IPS-NIHi11 (cell line): Measurements from ENCODE around the gene MAP1S.

Experiments
- DNase-seq: peaks from one replicate; pipeline ENCODE4 v3.0.0; 2012; ENCODE audit warnings: mixed read lengths, low spot score

MAP1S gene

GRCh38 chr19:17739121-17739875 is 20.0 kb downstream of the MAP1S start:
- peak; percentile 44 for DNase-seq

GRCh38 chr19:17741456-17741855 is 22.2 kb downstream of the MAP1S start:
- DNase-seq = no peak

DNA sequence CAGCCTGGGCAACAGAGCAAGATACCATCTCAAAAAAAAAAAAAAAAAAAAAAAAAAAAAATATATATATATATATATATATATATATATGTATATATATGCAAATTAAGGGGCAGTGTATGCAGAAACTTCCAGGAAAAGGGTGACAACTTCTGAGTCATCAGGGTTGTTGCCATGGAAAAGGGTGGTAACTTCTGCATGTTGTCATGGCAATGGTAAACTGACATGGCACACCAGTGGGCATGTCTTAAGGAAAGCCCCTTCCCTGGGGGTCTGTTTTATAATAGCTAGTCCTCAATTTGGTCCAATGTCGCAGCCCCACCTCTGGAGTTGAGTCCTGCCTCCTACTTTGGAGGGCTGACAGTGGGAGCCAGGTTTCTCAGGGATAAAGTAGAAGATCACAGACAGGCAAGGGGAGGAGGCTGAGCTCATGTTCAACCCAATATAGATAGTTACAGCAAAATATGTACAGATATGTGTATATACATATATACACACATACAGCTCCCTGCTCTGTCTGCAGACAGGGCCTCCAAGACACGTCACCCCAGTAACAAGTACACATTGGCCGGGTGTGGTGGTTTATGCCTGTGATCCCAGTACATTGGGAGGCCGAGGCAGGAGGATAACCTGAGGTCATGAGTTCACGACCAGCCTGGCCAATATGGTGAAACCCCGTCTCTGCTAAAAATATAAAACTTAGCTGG is 24.7 kb downstream of the MAP1S start:
- no peak for DNase-seq

DNA sequence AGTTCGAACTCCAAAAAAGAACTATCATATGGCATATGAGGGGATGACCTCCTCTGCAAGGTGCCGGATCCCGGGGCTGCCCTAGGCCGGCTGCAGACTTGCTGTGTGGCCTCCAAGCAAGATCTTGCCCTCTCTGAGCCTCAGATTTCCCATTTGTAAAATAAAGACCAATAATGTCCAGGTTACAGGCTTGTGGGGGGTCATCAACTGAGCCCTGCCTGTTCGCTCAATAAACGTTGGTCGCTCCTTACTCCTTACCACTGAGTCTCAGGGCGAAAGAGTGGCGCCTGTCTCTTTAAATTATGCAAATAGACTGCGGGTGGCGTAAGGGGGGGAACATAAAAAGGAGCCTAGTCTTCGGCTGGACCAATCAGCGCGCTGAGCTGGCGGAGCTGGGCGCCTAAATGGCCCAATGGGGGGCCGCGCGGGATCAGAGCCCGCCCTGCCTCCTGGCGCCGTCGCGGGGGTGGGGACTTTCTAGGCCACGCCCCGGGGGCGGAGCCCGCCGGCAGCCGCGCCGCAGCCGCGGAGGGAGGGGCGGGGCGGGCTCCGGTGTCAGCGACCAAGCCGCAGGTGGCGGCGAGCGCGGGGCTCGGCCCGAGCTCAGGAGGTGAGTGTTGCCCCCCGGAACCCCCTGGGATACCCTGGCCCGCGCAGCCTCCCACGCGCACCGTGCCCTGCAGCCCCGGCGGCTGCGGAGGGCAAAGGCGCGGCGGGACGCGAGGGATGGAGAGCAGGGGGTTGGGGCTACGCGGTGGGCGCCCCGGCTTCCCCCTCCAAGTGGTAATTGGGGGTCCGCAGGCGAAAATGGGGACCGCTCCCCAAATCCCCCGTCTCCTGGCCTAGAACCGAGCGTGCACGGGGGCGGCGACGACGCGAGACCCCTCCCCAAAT is 28.2 kb downstream of the MAP1S start:
- DNase-seq = peak; percentile 99

GRCh38 chr19:17748884-17749638 is 29.8 kb downstream of the MAP1S start:
- no peak for DNase-seq

DNA sequence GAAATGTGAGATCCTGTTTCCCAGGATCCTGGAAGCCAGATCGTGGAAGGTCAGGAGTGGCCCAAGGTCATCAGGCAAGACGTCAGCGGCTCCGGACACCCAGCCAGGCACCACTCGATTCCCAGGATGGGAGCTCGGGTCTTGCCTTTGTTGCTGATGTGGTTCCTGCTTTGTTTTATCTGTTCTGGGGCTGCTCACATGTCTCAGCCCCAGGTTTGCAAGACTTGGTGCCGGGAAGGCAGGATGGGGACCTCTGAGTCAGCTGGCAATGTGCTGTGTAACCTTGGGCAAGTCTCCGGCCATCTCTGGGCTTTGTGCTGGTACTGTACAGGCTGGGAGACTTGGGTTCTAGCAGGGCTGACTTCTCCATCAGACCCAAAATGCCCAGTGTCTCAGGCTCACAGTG is 30.6 kb downstream of the MAP1S start:
- no peak for DNase-seq

- no peak for DNase-seq
Observed at GRCh38 chr19:17751103-17751911, 32.0 kb downstream of the MAP1S start, which contains the start of gene FCHO1. Gene FCHO1 (plus strand): TSS chr19:17751477. CDS start chr19:17755165, 3,688 bp downstream.

DNA sequence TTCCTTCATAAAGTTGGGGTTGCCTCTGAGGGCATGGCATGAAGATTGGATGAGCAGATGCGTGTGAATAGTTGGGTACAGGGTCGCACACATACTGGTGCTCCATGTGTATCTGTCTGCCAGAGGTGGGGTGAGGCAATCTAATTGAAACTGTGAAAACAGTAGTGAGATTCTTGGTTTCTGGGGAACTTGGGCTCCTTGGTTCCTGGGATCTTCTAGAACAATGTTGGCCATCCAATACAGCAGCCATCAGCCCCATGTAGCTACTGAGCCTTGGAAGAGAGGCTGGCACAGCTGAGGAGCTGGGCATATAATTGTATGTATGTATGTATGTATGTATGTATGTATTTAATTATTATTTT is 32.6 kb downstream of the MAP1S start:
- no peak for DNase-seq

- no peak for DNase-seq
Observed at GRCh38 chr19:17752865-17753639, 33.8 kb downstream of the MAP1S start.

- DNase-seq = no peak
Observed at GRCh38 chr19:17753976-17754375, 34.7 kb downstream of the MAP1S start.

GRCh38 chr19:17754634-17755442 is 35.6 kb downstream of the MAP1S start:
- DNase-seq = no peak

DNA sequence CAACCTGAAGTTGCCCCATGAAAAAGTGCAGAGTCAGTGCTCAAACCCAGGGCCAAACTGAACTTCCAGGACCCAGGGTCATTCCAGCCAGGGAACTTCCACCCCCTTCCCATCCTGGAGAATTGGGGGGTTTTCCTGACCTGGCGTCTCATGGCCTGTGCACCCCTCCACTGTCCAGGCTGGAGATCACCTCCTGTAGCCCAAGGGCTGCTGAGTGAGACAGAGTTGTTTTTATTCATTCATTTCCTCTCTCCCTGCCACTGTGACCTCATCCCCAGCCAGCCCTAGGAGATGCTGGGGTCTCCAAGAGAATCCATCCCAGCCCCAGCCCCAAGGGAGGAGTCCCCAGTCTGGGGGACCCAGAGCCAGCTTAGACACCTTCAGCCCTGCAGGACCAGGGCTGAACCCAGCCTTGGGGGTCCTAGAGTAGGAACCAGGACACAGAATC is 36.2 kb downstream of the MAP1S start:
- no peak for DNase-seq

DNA sequence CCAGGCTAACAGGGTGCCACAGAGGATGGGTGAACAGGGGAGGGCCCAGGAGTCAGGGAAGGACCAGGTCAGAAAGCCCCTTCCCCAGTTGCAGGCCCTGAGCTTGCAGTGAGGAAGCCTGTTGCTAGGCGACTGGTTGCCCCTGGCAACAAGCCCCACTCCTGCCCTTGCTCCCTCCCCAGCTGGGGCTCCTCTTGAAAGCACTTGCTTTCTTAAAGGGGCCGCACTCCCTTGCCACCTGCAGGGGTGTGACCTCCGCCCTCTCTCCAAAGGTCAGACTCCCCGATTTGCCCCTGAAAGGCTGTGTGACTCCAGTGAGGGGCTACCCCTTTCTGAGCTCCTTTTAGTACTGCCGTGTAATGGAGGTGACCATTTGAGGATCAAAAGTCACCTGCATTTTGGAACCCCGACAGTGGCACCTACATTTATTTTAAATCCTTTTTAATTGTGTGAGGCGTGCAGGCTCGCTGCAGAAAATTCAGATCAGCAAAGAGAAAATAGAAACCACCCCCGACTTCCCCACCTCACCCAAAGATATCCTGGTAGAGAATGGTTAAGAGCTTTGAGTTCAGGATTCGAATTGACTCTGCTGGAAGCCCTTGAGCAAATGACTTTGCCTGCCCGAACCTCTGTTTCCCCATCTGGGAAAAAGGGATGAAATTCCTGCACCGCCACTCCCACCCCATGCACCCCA is 36.8 kb downstream of the MAP1S start:
- DNase-seq = peak; percentile 85

- no peak for DNase-seq
Observed at GRCh38 chr19:17757125-17757524, 37.8 kb downstream of the MAP1S start.

- DNase-seq = no peak
Observed at GRCh38 chr19:17758515-17758914, 39.2 kb downstream of the MAP1S start.

DNA sequence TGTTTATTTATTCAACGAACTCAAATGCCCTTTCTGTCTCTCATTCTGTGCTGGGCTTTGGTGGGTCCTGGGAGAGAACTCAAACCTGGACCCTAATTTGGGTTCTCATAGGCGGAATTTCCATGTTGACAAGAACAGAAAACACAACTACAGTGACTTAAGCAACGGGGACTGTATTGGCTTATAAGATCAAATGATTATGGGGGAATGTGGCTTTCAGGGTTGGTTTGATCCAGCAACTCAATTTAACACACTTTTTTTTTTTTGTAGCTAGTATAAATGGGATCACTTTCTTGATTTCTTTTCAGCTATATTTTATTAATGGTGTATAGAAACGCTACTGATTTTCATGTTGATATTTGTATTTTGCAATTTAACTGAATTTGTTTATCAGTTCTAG is 41.9 kb downstream of the MAP1S start:
- no peak for DNase-seq

DNA sequence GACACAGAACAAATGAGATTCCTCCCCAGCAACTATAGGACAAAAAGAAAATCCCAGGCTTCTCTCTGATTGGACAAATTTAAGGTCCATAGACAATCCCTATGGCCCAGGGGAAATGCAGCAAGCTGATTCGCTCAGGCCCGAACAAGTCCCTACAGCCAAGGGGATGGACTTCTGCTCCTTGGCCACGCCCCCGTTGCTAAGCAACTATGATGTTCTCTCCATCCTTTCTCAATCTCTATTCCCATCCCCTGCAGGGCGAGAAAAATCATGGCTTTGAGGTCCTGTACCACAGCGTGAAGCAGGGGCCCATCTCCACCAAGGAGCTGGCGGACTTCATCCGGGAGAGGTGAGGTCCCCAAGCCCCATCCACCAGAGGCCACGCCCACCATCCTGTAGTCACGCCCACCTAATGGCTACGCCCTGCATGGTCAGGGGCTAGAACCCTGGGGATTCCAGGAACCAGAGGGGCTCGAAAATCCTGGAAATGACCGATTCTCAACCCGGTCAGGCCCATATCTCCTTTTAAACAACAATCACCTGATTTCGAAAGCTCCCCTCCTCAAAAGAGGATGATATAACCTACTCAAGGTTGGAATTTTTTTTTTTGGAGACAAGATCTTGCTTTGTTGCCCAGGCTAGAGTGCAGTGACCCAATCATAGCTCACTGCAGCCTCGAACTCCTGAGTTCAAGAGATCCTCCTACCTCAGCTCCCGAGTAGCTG is 43.4 kb downstream of the MAP1S start:
- DNase-seq = peak; percentile 88

- DNase-seq = no peak
Observed at GRCh38 chr19:17764348-17764747, 45.1 kb downstream of the MAP1S start.
